Neural progenitor cell (in vitro differentiated cells): ENCODE measurements around the gene PPM1H. TPM values are rescaled to one million over a fixed set of nuclear protein-coding genes. Genes with fewer than 3 reads are reported as not detected.

Experiments used
- DNase-seq: peaks from one replicate; pipeline ENCODE4 v3.0.0-alpha.2; 2016; ENCODE audit warnings: low spot score
- H2AFZ ChIP-seq: fragments of 200-600 bp; sonication (generic); replicated peaks from 2 replicates; pipeline ENCODE4 v1.6.1; 2016; ENCODE audit warnings: antibody characterized with exemption
- H3F3A ChIP-seq: fragments of 200-600 bp; sonication (generic); 2 replicates; pipeline ENCODE4 v1.6.1; 2016; ENCODE audit warnings: antibody characterized with exemption, low read depth
- H3K27ac ChIP-seq: fragments of 200-600 bp; sonication (generic); 2 replicates; pipeline ENCODE4 v1.5.1; 2016; ENCODE audit warnings: mild to moderate bottlenecking
- H3K27me3 ChIP-seq: fragments of 200-600 bp; sonication (generic); 2 replicates; pipeline ENCODE4 v1.6.1; 2016; ENCODE audit warnings: mild to moderate bottlenecking, moderate library complexity
- H3K36me3 ChIP-seq: fragments of 200-600 bp; sonication (generic); 2 replicates; pipeline ENCODE4 v1.5.1; 2016
- H3K4me1 ChIP-seq: fragments of 200-600 bp; sonication (generic); 2 replicates; pipeline ENCODE4 v1.6.1; 2016; ENCODE audit warnings: mixed run types
- H3K4me2 ChIP-seq: fragments of 200-600 bp; sonication (generic); 2 replicates; pipeline ENCODE4 v1.6.1; 2016
- H3K4me3 ChIP-seq: fragments of 200-600 bp; sonication (generic); 2 replicates; pipeline ENCODE4 v1.5.1; 2016
- H3K79me2 ChIP-seq: fragments of 200-600 bp; sonication (generic); 2 replicates; pipeline ENCODE4 v1.6.1; 2016; ENCODE audit warnings: low read depth
- H3K9ac ChIP-seq: fragments of 200-600 bp; sonication (generic); 2 replicates; pipeline ENCODE4 v1.6.1; 2016
- H3K9me3 ChIP-seq: fragments of 200-600 bp; sonication (generic); 2 replicates; pipeline ENCODE4 v1.5.1; 2016; ENCODE audit warnings: low read depth
- H4K20me1 ChIP-seq: fragments of 200-600 bp; sonication (generic); 2 replicates; pipeline ENCODE4 v1.6.1; 2016; ENCODE audit warnings: low read depth
- H3K27ac Mint-ChIP-seq: 3 replicates; pipeline ENCODE4 v1.8.0; 2021; ENCODE audit warnings: mixed read lengths
- H3K27me3 Mint-ChIP-seq: 2 replicates; pipeline ENCODE4 v1.8.0; 2022; ENCODE audit warnings: low read depth, mild to moderate bottlenecking, inconsistent platforms, moderate library complexity, mixed read lengths; ENCODE audit not compliant: insufficient read depth
- H3K36me3 Mint-ChIP-seq: 3 replicates; pipeline ENCODE4 v1.8.0; 2021; ENCODE audit warnings: mixed read lengths
- H3K4me1 Mint-ChIP-seq: 3 replicates; pipeline ENCODE4 v1.8.0; 2021; ENCODE audit warnings: mixed read lengths
- H3K4me3 Mint-ChIP-seq: 3 replicates; pipeline ENCODE4 v1.8.0; 2021; ENCODE audit warnings: mild to moderate bottlenecking, moderate library complexity, mixed read lengths
- H3K9me3 Mint-ChIP-seq: 3 replicates; pipeline ENCODE4 v1.8.0; 2020; ENCODE audit warnings: mixed read lengths
- EZH2 ChIP-seq: fragments of 200-600 bp; sonication (generic); IDR thresholded peaks from 2 replicates; pipeline ENCODE4 v1.6.1; 2017; ENCODE audit warnings: antibody characterized with exemption, mild to moderate bottlenecking, moderate library complexity
- EZH2phosphoT487 ChIP-seq: fragments of 200-600 bp; sonication (generic); IDR thresholded peaks from 2 replicates; pipeline ENCODE4 v1.6.1; 2017; ENCODE audit warnings: antibody characterized with exemption
- total RNA-seq: library from RNA; depleted of rRNA; stranded (reverse); fragments of >200 nt; gene quantifications from 2 replicates; pipeline ENCODE4 v1.2.3, GENCODE V29; 2015; ENCODE audit warnings: low replicate concordance
- TF ChIP-seq, protein P1 (sequence below): fragments of 200-600 bp; sonication (generic); IDR thresholded peaks from 2 replicates; pipeline ENCODE4 v1.5.1; 2017; ENCODE audit warnings: antibody characterized with exemption, mild to moderate bottlenecking

Gene PPM1H
- total RNA-seq, 1 donor from 2014 or later = 4.6 TPM

DNA sequence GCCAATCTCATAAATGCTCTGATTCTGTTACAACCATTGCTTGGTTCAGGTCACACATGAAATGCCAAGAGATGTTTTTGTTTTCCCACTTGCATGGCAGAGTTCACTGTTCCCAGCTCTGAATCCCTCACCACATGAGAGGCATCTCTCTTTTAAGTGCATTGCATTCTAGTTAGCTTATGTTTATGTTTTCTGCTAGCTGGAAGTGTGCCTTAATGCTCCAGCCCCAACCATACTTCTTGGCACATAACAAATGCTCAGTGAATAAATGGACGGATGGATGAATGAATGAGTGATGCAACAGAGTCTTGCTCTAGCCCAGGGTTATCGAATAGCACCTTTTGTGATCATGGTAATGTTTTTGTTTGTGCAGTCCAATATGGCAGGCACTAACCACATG lies 197.3 kb downstream of the PPM1H start:
- DNase-seq = no peak
- Histone ChIP-seq H3K27me3 (no peaks in the 10 kb centered on the region), H3K9ac (no peak overlapping the region), H3K4me2 (no peak overlapping the region), H3K79me2 (no peaks in the 10 kb centered on the region), H2AFZ (no peak overlapping the region), H3K27ac (no peak overlapping the region), H4K20me1 (no peaks in the 10 kb centered on the region), H3K9me3 (no peaks in the 10 kb centered on the region), H3F3A (no peaks in the 10 kb centered on the region), H3K4me1 (peaks cover 26% of the 10 kb centered on the region), H3K4me3 (no peak overlapping the region), H3K36me3 (no peaks in the 10 kb centered on the region)
- no peak overlapping the region for H3K4me3 Mint-ChIP-seq
- no peak overlapping the region for H3K27ac Mint-ChIP-seq
- TF ChIP-seq EZH2 (no peak), EZH2phosphoT487 (no peak)
- TF ChIP-seq, protein P1, sequence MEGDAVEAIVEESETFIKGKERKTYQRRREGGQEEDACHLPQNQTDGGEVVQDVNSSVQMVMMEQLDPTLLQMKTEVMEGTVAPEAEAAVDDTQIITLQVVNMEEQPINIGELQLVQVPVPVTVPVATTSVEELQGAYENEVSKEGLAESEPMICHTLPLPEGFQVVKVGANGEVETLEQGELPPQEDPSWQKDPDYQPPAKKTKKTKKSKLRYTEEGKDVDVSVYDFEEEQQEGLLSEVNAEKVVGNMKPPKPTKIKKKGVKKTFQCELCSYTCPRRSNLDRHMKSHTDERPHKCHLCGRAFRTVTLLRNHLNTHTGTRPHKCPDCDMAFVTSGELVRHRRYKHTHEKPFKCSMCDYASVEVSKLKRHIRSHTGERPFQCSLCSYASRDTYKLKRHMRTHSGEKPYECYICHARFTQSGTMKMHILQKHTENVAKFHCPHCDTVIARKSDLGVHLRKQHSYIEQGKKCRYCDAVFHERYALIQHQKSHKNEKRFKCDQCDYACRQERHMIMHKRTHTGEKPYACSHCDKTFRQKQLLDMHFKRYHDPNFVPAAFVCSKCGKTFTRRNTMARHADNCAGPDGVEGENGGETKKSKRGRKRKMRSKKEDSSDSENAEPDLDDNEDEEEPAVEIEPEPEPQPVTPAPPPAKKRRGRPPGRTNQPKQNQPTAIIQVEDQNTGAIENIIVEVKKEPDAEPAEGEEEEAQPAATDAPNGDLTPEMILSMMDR = no peak
- peaks cover 62% of the 10 kb centered on the region for H3K4me1 Mint-ChIP-seq
- peaks cover 6% of the 10 kb centered on the region for H3K36me3 Mint-ChIP-seq
- H3K27me3 Mint-ChIP-seq = peaks cover 4% of the 10 kb centered on the region
- H3K9me3 Mint-ChIP-seq = no peaks in the 10 kb centered on the region

DNA sequence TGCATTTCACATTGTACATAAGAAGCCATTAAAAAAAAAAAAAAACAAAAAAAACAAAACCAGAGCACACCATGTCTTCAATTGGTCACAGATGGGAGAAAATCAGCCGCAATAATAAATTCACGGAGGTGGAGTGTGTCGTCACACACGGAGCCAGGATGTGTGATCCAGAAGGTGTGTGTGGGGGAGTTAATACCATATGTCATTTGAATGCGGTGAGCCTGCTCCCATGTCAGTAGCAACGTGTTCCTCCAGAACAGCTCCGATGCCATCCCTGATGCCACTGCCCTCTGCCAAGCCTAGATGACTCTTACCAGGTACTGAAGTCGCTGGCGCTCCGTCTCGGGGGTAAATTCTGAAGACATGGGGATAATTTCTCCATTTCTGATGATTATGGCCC lies 197.8 kb downstream of the PPM1H start:
- no peak overlapping the region for H3K4me2 ChIP-seq
- TF ChIP-seq, protein P1 = no peak
- TF ChIP-seq EZH2 (no peak), EZH2phosphoT487 (no peak)
- H2AFZ ChIP-seq = no peak overlapping the region
- H3K4me1 ChIP-seq = peaks cover 26% of the 10 kb centered on the region
- no peaks in the 10 kb centered on the region for H3K79me2 ChIP-seq
- no peak overlapping the region for H3K27ac ChIP-seq
- no peaks in the 10 kb centered on the region for H3K9me3 ChIP-seq
- no peak overlapping the region for H3K9ac ChIP-seq
- no peak for DNase-seq
- peaks cover 6% of the 10 kb centered on the region for H3K36me3 Mint-ChIP-seq
- no peaks in the 10 kb centered on the region for H3F3A ChIP-seq
- peaks cover 61% of the 10 kb centered on the region for H3K4me1 Mint-ChIP-seq
- H3K36me3 ChIP-seq = no peaks in the 10 kb centered on the region
- H4K20me1 ChIP-seq = no peaks in the 10 kb centered on the region
- no peaks in the 10 kb centered on the region for H3K9me3 Mint-ChIP-seq
- H3K4me3 ChIP-seq = no peak overlapping the region
- no peaks in the 10 kb centered on the region for H3K27me3 ChIP-seq
- no peak overlapping the region for H3K27ac Mint-ChIP-seq
- H3K4me3 Mint-ChIP-seq = no peak overlapping the region
- peaks cover 4% of the 10 kb centered on the region for H3K27me3 Mint-ChIP-seq

DNA sequence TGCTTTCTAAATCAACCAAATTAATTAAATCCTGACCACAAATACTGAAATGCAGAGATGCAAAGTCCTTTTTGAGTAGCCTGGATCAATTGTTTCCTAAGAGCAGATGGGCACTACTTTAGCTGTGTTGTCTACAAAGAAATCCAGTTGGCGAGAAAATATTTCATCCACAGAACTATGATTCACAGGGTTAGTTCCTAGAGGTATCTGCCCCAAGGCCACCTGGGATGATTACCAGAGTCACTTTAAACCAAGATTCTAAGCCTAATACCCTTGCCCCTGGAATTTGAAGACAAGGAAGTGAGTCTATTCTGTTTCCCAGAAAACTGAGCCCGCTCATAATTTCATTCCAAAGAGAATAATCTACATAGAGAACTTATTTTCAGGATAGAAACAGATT lies 198.4 kb downstream of the PPM1H start:
- peaks cover 26% of the 10 kb centered on the region for H3K4me1 ChIP-seq
- no peaks in the 10 kb centered on the region for H3K9me3 ChIP-seq
- no peaks in the 10 kb centered on the region for H3K79me2 ChIP-seq
- H4K20me1 ChIP-seq = no peaks in the 10 kb centered on the region
- H3K27me3 Mint-ChIP-seq = peaks cover 4% of the 10 kb centered on the region
- H3K4me3 Mint-ChIP-seq = no peak overlapping the region
- no peaks in the 10 kb centered on the region for H3K9me3 Mint-ChIP-seq
- no peak overlapping the region for H3K4me2 ChIP-seq
- H3K27me3 ChIP-seq = no peaks in the 10 kb centered on the region
- no peaks in the 10 kb centered on the region for H3K36me3 ChIP-seq
- no peak for TF ChIP-seq EZH2phosphoT487
- TF ChIP-seq, protein P1 = no peak
- TF ChIP-seq EZH2 = no peak
- H3K4me1 Mint-ChIP-seq = peaks cover 65% of the 10 kb centered on the region
- H3K27ac Mint-ChIP-seq = no peak overlapping the region
- H3K9ac ChIP-seq = no peak overlapping the region
- no peak overlapping the region for H2AFZ ChIP-seq
- peaks cover 9% of the 10 kb centered on the region for H3K36me3 Mint-ChIP-seq
- H3K27ac ChIP-seq = no peak overlapping the region
- H3F3A ChIP-seq = no peaks in the 10 kb centered on the region
- no peak overlapping the region for H3K4me3 ChIP-seq
- no peak for DNase-seq
